ENCODE measurements around the gene ZNF142.

Gene ZNF142

GRCh38 chr2:218635719-218636118, 23.7 kb downstream of the ZNF142 start:
- no peak for TF ChIP-seq CTCF (IDR thresholded peaks at IDR 0.05; ENCODE audit: low read depth, low read length)
- Histone ChIP-seq H3K27me3 (no peaks in the 10 kb centered on the region), H3K9me3 (no peaks in the 10 kb centered on the region), H3K36me3 (peaks cover 88% of the 10 kb centered on the region), H3K4me1 (no peaks in the 10 kb centered on the region), H3K4me3 (ENCODE audit: low read depth, low read length) (no peak overlapping the region)
- no peak for DNase-seq

GRCh38 chr2:218631837-218632236, 27.6 kb downstream of the ZNF142 start:
- H3K9me3 ChIP-seq = no peaks in the 10 kb centered on the region
- H3K27me3 ChIP-seq = no peaks in the 10 kb centered on the region
- no peak for TF ChIP-seq CTCF (IDR thresholded peaks at IDR 0.05; ENCODE audit: low read depth, low read length)
- no peak for DNase-seq
- H3K4me3 ChIP-seq (ENCODE audit: low read depth, low read length) = no peak overlapping the region
- H3K4me1 ChIP-seq = peaks cover 3% of the 10 kb centered on the region; the same call in 1 of the 2 replicates
- peaks cover 78% of the 10 kb centered on the region for H3K36me3 ChIP-seq

GRCh38 chr2:218627939-218628338, 31.5 kb downstream of the ZNF142 start:
- DNase-seq = no peak
- peaks cover 3% of the 10 kb centered on the region; the same call in 1 of the 2 replicates for H3K4me1 ChIP-seq
- TF ChIP-seq CTCF (IDR thresholded peaks at IDR 0.05; ENCODE audit: low read depth, low read length) = no peak
- no peak overlapping the region for H3K4me3 ChIP-seq (ENCODE audit: low read depth, low read length)
- H3K27me3 ChIP-seq = no peaks in the 10 kb centered on the region
- H3K9me3 ChIP-seq = no peaks in the 10 kb centered on the region
- peaks cover 56% of the 10 kb centered on the region for H3K36me3 ChIP-seq

- Histone ChIP-seq H3K4me3 (ENCODE audit: low read depth, low read length) (no peak overlapping the region), H3K36me3 (peaks cover 48% of the 10 kb centered on the region), H3K27me3 (no peaks in the 10 kb centered on the region), H3K4me1 (peaks cover 3% of the 10 kb centered on the region; the same call in 1 of the 2 replicates), H3K9me3 (no peaks in the 10 kb centered on the region)
- no peak for TF ChIP-seq CTCF (IDR thresholded peaks at IDR 0.05; ENCODE audit: low read depth, low read length)
- DNase-seq = no peak
These were observed 33.1 kb downstream of the ZNF142 start for GRCh38 chr2:218626369-218626768.

GRCh38 chr2:218623366-218623705, 36.1 kb downstream of the ZNF142 start:
- Histone ChIP-seq H3K9me3 (no peaks in the 10 kb centered on the region), H3K4me3 (ENCODE audit: low read depth, low read length) (no peak overlapping the region), H3K4me1 (no peaks in the 10 kb centered on the region), H3K27me3 (no peaks in the 10 kb centered on the region), H3K36me3 (peaks cover 47% of the 10 kb centered on the region)
- no peak for TF ChIP-seq CTCF (IDR thresholded peaks at IDR 0.05; ENCODE audit: low read depth, low read length)
- DNase-seq = no peak

GRCh38 chr2:218622606-218623365, 36.6 kb downstream of the ZNF142 start:
- no peaks in the 10 kb centered on the region for H3K4me1 ChIP-seq
- no peak overlapping the region for H3K4me3 ChIP-seq (ENCODE audit: low read depth, low read length)
- no peaks in the 10 kb centered on the region for H3K27me3 ChIP-seq
- H3K36me3 ChIP-seq = peaks cover 47% of the 10 kb centered on the region
- no peaks in the 10 kb centered on the region for H3K9me3 ChIP-seq
- DNase-seq = no peak
- TF ChIP-seq CTCF (IDR thresholded peaks at IDR 0.05; ENCODE audit: low read depth, low read length) = no peak

Measured in BE2C (cell line).